ENCODE measurements around the gene RDX.
"Not testable (repeated sequence)": the region's sequence is repeated elsewhere in the genome, so short reads cannot be mapped to it uniquely, and the experiment has no call there.

Gene RDX

GRCh38 chr11:110208678-110209312 is 87.6 kb downstream of the RDX start:
- not testable (repeated sequence) for H3K9ac ChIP-seq (ENCODE audit: low read depth in 1 of 2, low read length in 2 of 2); H3K4me3 ChIP-seq (ENCODE audit: low read length in 2 of 2); H3K27ac ChIP-seq (ENCODE audit: low read depth in 2 of 2, low read length in 2 of 2); H3K4me1 ChIP-seq (ENCODE audit: control insufficient read depth in 2 of 2, insufficient read depth in 2 of 2, low read length in 2 of 2); H3K9me3 ChIP-seq (ENCODE audit: control insufficient read depth in 2 of 2, low read length in 2 of 2); H3K36me3 ChIP-seq (ENCODE audit: control insufficient read depth in 2 of 2, insufficient read depth in 2 of 2, low read length in 2 of 2); H3K27me3 ChIP-seq (ENCODE audit: control insufficient read depth in 2 of 2, insufficient read depth in 2 of 2, low read length in 2 of 2)

- H3K4me1 ChIP-seq (ENCODE audit: control insufficient read depth in 2 of 2, insufficient read depth in 2 of 2, low read length in 2 of 2) = no peaks in the 10 kb centered on the region
- no peak overlapping the region for H3K4me3 ChIP-seq (ENCODE audit: low read length in 2 of 2)
- no peaks in the 10 kb centered on the region for H3K36me3 ChIP-seq (ENCODE audit: control insufficient read depth in 2 of 2, insufficient read depth in 2 of 2, low read length in 2 of 2)
- H3K9ac ChIP-seq (ENCODE audit: low read depth in 1 of 2, low read length in 2 of 2) = no peak overlapping the region
- H3K9me3 ChIP-seq (ENCODE audit: control insufficient read depth in 2 of 2, low read length in 2 of 2) = no peaks in the 10 kb centered on the region
- H3K27ac ChIP-seq (ENCODE audit: low read depth in 2 of 2, low read length in 2 of 2) = no peak overlapping the region
- H3K27me3 ChIP-seq (ENCODE audit: control insufficient read depth in 2 of 2, insufficient read depth in 2 of 2, low read length in 2 of 2) = peaks cover 0 to 2% of the 10 kb centered on the region in 2 donors
These were observed 89.3 kb downstream of the RDX start for GRCh38 chr11:110207123-110207522.

- Histone ChIP-seq H3K27me3 (ENCODE audit: control insufficient read depth in 2 of 2, insufficient read depth in 2 of 2, low read length in 2 of 2) (no peaks in the 10 kb centered on the region), H3K9me3 (ENCODE audit: control insufficient read depth in 2 of 2, low read length in 2 of 2) (no peaks in the 10 kb centered on the region), H3K36me3 (ENCODE audit: control insufficient read depth in 2 of 2, insufficient read depth in 2 of 2, low read length in 2 of 2) (no peaks in the 10 kb centered on the region), H3K9ac (ENCODE audit: low read depth in 1 of 2, low read length in 2 of 2) (no peak overlapping the region), H3K4me1 (ENCODE audit: control insufficient read depth in 2 of 2, insufficient read depth in 2 of 2, low read length in 2 of 2) (no peaks in the 10 kb centered on the region), H3K27ac (ENCODE audit: low read depth in 2 of 2, low read length in 2 of 2) (no peak overlapping the region), H3K4me3 (ENCODE audit: low read length in 2 of 2) (no peak overlapping the region)
These were observed 95.6 kb downstream of the RDX start for GRCh38 chr11:110200836-110201235.

- H3K9me3 ChIP-seq (ENCODE audit: control insufficient read depth in 2 of 2, low read length in 2 of 2) = no peaks in the 10 kb centered on the region
These were observed 96.2 kb downstream of the RDX start for GRCh38 chr11:110200241-110200640.

GRCh38 chr11:110199184-110199981 is 97.0 kb downstream of the RDX start:
- no peak overlapping the region for H3K4me3 ChIP-seq (ENCODE audit: low read length in 2 of 2)
- no peak overlapping the region for H3K27ac ChIP-seq (ENCODE audit: low read depth in 2 of 2, low read length in 2 of 2)
- no peaks in the 10 kb centered on the region for H3K36me3 ChIP-seq (ENCODE audit: control insufficient read depth in 2 of 2, insufficient read depth in 2 of 2, low read length in 2 of 2)
- no peaks in the 10 kb centered on the region for H3K9me3 ChIP-seq (ENCODE audit: control insufficient read depth in 2 of 2, low read length in 2 of 2)
- H3K4me1 ChIP-seq (ENCODE audit: control insufficient read depth in 2 of 2, insufficient read depth in 2 of 2, low read length in 2 of 2) = no peaks in the 10 kb centered on the region
- H3K9ac ChIP-seq (ENCODE audit: low read depth in 1 of 2, low read length in 2 of 2) = no peak overlapping the region
- no peaks in the 10 kb centered on the region for H3K27me3 ChIP-seq (ENCODE audit: control insufficient read depth in 2 of 2, insufficient read depth in 2 of 2, low read length in 2 of 2)

More at GRCh38 chr11:110200241-110200640, 96.2 kb downstream of the RDX start:
- no peaks in the 10 kb centered on the region for H3K36me3 ChIP-seq (ENCODE audit: control insufficient read depth in 2 of 2, insufficient read depth in 2 of 2, low read length in 2 of 2)
- H3K9ac ChIP-seq (ENCODE audit: low read depth in 1 of 2, low read length in 2 of 2) = no peak overlapping the region
- H3K4me1 ChIP-seq (ENCODE audit: control insufficient read depth in 2 of 2, insufficient read depth in 2 of 2, low read length in 2 of 2) = no peaks in the 10 kb centered on the region
- no peak overlapping the region for H3K27ac ChIP-seq (ENCODE audit: low read depth in 2 of 2, low read length in 2 of 2)
- no peaks in the 10 kb centered on the region for H3K27me3 ChIP-seq (ENCODE audit: control insufficient read depth in 2 of 2, insufficient read depth in 2 of 2, low read length in 2 of 2)
- no peak overlapping the region for H3K4me3 ChIP-seq (ENCODE audit: low read length in 2 of 2)

- H3K36me3 ChIP-seq (ENCODE audit: control insufficient read depth in 2 of 2, insufficient read depth in 2 of 2, low read length in 2 of 2) = no peaks in the 10 kb centered on the region
- H3K9me3 ChIP-seq (ENCODE audit: control insufficient read depth in 2 of 2, low read length in 2 of 2) = no peaks in the 10 kb centered on the region
- no peak overlapping the region for H3K4me3 ChIP-seq (ENCODE audit: low read length in 2 of 2)
- H3K27ac ChIP-seq (ENCODE audit: low read depth in 2 of 2, low read length in 2 of 2) = no peak overlapping the region
- H3K9ac ChIP-seq (ENCODE audit: low read depth in 1 of 2, low read length in 2 of 2) = no peak overlapping the region
- H3K27me3 ChIP-seq (ENCODE audit: control insufficient read depth in 2 of 2, insufficient read depth in 2 of 2, low read length in 2 of 2) = no peaks in the 10 kb centered on the region
- no peaks in the 10 kb centered on the region for H3K4me1 ChIP-seq (ENCODE audit: control insufficient read depth in 2 of 2, insufficient read depth in 2 of 2, low read length in 2 of 2)
These were observed 98.2 kb downstream of the RDX start for GRCh38 chr11:110198031-110198729.

- no peaks in the 10 kb centered on the region for H3K4me1 ChIP-seq (ENCODE audit: control insufficient read depth in 2 of 2, insufficient read depth in 2 of 2, low read length in 2 of 2)
- no peak overlapping the region for H3K4me3 ChIP-seq (ENCODE audit: low read length in 2 of 2)
- no peaks in the 10 kb centered on the region for H3K27me3 ChIP-seq (ENCODE audit: control insufficient read depth in 2 of 2, insufficient read depth in 2 of 2, low read length in 2 of 2)
- H3K9me3 ChIP-seq (ENCODE audit: control insufficient read depth in 2 of 2, low read length in 2 of 2) = no peaks in the 10 kb centered on the region
- no peak overlapping the region for H3K9ac ChIP-seq (ENCODE audit: low read depth in 1 of 2, low read length in 2 of 2)
- H3K27ac ChIP-seq (ENCODE audit: low read depth in 2 of 2, low read length in 2 of 2) = no peak overlapping the region
- H3K36me3 ChIP-seq (ENCODE audit: control insufficient read depth in 2 of 2, insufficient read depth in 2 of 2, low read length in 2 of 2) = no peaks in the 10 kb centered on the region
These were observed 99.5 kb downstream of the RDX start for GRCh38 chr11:110196884-110197420.

- no peaks in the 10 kb centered on the region for H3K4me1 ChIP-seq (ENCODE audit: control insufficient read depth in 2 of 2, insufficient read depth in 2 of 2, low read length in 2 of 2)
- H3K36me3 ChIP-seq (ENCODE audit: control insufficient read depth in 2 of 2, insufficient read depth in 2 of 2, low read length in 2 of 2) = no peaks in the 10 kb centered on the region
- no peak overlapping the region for H3K4me3 ChIP-seq (ENCODE audit: low read length in 2 of 2)
- no peak overlapping the region for H3K9ac ChIP-seq (ENCODE audit: low read depth in 1 of 2, low read length in 2 of 2)
- H3K27ac ChIP-seq (ENCODE audit: low read depth in 2 of 2, low read length in 2 of 2) = no peak overlapping the region
- no peaks in the 10 kb centered on the region for H3K9me3 ChIP-seq (ENCODE audit: control insufficient read depth in 2 of 2, low read length in 2 of 2)
- H3K27me3 ChIP-seq (ENCODE audit: control insufficient read depth in 2 of 2, insufficient read depth in 2 of 2, low read length in 2 of 2) = no peaks in the 10 kb centered on the region
These were observed 100.1 kb downstream of the RDX start for GRCh38 chr11:110196241-110196754.

- not testable (repeated sequence) for H3K27me3 ChIP-seq (ENCODE audit: control insufficient read depth in 2 of 2, insufficient read depth in 2 of 2, low read length in 2 of 2); H3K9me3 ChIP-seq (ENCODE audit: control insufficient read depth in 2 of 2, low read length in 2 of 2); H3K27ac ChIP-seq (ENCODE audit: low read depth in 2 of 2, low read length in 2 of 2); H3K9ac ChIP-seq (ENCODE audit: low read depth in 1 of 2, low read length in 2 of 2); H3K36me3 ChIP-seq (ENCODE audit: control insufficient read depth in 2 of 2, insufficient read depth in 2 of 2, low read length in 2 of 2); H3K4me3 ChIP-seq (ENCODE audit: low read length in 2 of 2); H3K4me1 ChIP-seq (ENCODE audit: control insufficient read depth in 2 of 2, insufficient read depth in 2 of 2, low read length in 2 of 2)
These were observed 102.1 kb downstream of the RDX start for GRCh38 chr11:110194211-110194766.

Measured in mucosa of rectum (tissue), 2 donors.